Stimulated activated CD4-positive, alpha-beta T cell treated with anti-CD3 and anti-CD28 coated beads, Interleukin-1b, Interleukin-23, amount 100 ng/mL, for 1 hour (primary cell): ENCODE results near the gene SRSF1.
A peak's percentile ranks its signal among the peaks of the same experiment; 100 is the strongest.
"Not testable (repeated sequence)": the region's sequence is repeated elsewhere in the genome, so short reads cannot be mapped to it uniquely, and the experiment has no call there.

Experiments
- DNase-seq, 2 donors: peaks; one replicate each; pipeline ENCODE4 v3.0.0-alpha.2; 2020; ENCODE audit warnings: low read depth in 2 of 2

The SRSF1 gene

DNA sequence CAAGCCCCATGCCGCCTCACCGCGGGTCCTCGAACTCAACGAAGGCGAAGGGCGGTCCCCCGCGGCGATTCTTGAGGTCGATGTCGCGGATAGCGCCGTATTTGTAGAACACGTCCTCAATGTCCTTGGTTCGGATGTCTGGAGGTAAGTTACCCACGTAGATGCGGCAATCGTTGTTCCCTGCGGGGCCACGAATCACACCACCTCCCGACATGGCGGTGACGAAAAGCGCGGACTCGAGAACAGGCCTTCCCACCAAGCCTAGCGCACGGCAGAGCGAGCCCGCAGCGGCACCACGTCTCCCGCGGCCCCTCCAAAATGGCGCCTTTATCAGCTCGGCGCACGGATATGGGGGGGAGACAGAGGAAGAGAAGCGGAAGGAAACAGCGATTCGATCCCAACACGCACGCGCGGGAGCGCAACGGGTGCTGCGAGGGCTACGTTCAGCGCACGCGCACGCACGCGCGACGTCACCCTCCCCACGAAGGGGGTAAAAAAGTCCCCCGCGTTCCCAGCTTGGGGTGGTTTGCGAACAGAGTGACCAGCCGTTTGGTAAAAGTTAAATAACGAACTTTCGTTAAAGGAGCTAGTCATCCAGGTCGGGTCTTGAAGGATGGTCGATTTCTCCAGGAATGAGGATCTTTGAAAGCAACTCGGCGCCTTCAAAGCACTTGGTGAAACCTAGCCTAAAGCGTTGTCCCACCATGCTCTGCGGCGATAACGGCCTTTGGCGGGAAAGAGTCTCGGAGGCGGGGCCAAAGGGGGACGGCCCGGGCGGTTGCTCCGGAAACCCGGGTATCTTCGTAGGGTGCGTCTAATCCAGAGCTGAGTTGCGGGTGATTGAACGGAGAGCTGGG lies at the start of gene SRSF1:
Gene SRSF1 (minus strand): TSS at position 323 of the 857 bp plus-strand sequence. CDS start 109 bp downstream, at position 214.
- peak; percentile 93 for DNase-seq

GRCh38 chr17:58056476-58056875 lies 49.4 kb upstream of the SRSF1 start:
- no peak for DNase-seq

DNA sequence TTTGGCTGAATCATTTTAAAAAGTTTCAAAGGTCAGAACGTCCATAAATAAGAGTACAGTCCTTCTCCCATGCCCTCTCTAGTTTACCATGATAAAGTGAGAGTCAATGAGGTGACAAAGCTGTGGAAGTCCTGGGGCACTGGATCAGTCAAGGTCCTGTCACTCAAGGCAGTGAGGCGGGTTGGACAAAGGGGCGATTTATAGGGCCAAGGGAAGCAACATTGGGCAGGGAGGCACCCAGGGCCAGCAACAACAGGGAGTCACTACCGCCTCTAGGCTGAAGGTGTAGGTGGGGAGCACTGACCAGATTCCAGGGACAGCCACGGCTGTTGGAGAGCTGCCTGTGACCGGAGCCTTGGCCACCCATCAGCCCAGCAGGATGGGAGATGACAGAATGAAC lies 47.6 kb upstream of the SRSF1 start:
- no peak for DNase-seq

GRCh38 chr17:58052945-58053715 lies 46.1 kb upstream of the SRSF1 start:
- DNase-seq = no peak

GRCh38 chr17:58052407-58052806 lies 45.4 kb upstream of the SRSF1 start:
- DNase-seq = no peak

- no peak for DNase-seq
Measured at GRCh38 chr17:58051468-58051867, 44.4 kb upstream of the SRSF1 start.

DNA sequence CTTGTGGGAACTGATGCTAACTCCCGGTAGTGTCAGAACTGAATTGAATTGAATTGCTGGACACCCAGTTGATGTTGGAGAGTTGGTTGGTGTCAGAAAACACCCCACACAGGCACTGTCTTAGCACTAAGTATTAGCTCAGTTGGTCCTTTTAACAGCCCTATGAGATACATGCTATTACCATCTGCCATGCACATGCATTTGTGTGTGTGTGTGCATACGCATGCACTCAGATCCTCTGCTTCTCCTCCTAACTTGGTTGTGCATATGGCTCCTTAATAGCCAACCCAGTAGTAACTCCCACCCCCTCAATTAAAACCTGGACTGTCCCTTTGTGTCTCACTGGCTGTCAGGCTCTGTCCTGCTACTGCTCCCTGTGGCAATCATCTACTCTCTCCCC lies 43.9 kb upstream of the SRSF1 start:
- no peak for DNase-seq

DNA sequence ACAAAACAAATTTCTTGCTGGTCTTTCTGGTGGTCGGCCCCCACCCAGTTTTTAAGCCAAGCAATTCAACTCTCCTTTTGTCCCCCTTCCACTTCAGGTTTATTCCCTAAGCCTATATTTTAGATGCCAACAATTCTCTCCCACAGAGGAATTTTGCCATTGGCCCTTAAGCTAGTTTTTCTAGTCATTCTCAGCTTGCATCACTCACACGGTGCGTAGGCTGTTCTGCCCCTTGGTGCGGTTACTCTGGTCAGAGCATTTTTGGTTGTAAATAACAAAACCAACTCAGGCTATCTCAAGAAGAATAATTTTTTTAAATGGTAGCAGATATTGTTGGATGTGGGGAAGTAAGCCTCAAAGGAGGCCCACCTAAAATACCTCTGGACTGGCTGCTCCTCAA lies 42.5 kb upstream of the SRSF1 start:
- DNase-seq = no peak

DNA sequence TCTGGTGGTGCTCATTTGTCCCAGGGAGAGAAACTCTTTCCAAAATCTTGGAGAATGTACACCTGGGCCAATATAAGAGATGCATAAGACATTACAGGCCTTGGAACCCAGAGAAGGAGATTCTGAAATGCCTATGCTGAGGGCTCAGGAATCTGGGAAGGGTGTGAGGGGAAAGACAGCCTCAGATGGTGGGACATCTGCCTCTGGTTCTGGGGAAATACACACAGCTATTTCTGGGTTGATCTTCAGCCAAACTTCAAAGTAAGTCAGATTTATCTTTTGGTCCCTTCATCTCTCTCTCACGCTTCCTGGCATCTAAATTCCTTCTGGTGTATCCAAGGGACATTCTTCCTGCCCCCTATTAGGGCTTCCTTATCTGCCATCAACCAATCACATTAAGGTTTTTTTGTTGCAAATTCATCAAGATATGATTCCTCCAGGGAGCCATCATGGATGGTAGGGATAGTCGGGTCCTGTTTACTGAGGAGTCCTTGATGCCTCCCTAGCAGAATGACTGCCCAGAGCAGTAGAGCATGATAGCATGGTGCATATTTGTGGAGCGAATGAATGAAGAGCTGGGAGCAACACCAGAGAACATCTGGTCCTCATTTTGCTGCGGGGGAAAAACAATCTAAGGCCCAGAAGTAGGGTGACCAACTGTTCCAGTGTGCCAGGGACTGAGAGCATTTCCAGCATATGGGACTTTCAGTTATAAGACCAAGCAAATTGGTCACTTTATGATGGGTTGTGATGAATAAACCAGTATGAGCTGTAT lies 40.5 kb upstream of the SRSF1 start:
- no peak for DNase-seq

DNA sequence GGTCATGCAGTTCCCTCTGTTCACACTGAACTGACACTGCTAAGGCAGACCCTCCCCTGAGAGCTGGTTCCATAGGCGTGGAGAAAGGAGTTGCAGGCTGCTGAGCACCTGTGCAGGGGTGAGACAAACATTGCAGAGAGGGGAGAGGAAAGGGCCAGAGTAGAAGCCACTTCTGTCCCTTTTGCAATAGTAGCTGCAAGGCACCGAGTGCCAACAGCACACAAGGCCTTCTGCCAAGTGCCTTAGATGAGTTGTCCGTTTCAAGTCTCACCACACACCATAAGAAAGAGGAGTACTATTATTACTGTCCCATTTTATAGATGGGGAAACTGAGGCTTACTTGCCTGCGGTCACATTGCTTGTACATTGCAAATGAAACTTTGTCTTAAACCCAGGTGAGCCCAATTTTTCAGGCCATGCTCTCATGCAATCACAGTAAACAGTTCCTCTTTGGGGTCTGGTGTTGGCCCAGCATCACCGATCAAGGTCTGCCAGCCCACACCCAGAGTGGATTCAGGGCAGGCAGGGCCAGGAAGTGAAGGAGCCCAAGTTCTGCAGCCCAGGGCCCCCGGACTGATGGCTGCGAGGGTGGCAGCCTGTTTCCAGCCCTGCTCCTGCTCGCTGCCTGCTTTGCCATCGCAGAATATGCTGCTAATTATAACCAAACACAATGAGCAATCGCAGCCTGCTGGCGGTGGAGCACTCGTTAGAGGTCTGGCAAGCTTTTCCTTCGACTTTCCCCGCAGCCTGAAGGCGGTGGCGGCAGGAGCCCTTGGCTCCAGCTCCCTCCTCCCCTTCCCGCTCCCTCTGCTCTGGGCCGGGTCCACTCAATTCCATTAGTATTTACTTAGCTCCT lies 39.4 kb upstream of the SRSF1 start:
- DNase-seq = no peak

GRCh38 chr17:58044256-58044655 lies 37.2 kb upstream of the SRSF1 start:
- DNase-seq = not testable (repeated sequence)

- DNase-seq = no peak
Measured at GRCh38 chr17:58043221-58044181, 36.5 kb upstream of the SRSF1 start.

DNA sequence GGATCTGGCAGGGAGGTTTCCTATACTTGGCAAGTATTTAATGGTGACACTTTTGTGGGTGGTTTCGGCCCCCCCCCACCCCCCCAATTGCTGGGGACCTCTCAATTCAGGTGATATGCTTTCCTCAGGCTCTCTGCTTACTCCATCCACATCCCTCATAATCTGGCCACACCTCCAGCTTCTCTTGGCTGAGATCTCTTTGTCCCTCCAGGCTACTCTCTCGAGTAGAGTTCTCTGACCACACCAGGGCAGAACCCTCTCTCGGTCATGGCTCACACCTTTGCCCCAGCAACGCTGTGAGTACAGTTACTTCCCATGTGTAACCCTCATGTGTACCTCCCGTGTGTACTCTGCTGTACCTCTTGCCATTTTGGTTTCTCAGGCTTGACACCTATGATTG lies 34.1 kb upstream of the SRSF1 start:
- DNase-seq = no peak

DNA sequence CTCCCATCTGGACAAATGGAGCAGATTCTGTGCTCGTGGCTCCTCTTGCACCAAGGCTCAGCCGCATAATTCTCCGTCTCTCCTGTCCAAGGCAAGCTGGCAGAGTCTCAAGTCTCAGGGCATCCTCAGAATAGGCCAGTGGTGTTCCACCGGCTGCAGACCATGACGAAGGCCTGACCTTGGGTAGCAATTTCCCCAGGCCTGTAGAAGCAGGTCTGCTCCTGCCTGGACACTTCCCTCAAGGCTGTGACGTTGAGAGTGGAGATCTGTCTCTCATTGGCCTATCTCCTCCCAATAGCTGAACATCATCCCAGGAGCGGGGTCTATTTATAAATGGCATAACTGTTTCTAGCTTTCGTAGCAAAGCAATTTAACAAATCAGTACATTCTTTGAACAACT lies 33.3 kb upstream of the SRSF1 start:
- no peak for DNase-seq

- no peak for DNase-seq
Measured at GRCh38 chr17:58039975-58040374, 32.9 kb upstream of the SRSF1 start.

- no peak for DNase-seq
Measured at GRCh38 chr17:58032691-58033415, 25.8 kb upstream of the SRSF1 start.

GRCh38 chr17:58028578-58028977 lies 21.5 kb upstream of the SRSF1 start:
- no peak for DNase-seq

DNA sequence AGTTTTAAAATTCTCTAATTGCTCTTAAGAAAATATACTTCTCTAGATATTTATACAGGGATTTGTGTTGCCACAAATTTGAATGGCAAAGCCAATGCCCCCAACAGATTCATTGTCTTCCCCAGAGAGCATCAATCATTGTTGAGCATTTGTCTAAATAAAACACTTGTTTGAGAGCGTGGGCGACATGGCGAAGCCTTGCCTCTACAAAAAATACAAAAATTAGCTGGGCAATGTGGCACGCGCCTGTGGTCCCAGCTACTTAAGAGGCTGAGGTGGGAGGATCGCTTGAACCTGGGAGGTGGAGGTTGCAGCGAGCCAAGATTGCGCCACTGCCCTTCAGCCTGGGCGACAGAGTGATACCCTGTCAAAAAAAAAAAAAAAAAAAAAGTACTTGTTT lies 13.4 kb upstream of the SRSF1 start:
- DNase-seq = no peak

DNA sequence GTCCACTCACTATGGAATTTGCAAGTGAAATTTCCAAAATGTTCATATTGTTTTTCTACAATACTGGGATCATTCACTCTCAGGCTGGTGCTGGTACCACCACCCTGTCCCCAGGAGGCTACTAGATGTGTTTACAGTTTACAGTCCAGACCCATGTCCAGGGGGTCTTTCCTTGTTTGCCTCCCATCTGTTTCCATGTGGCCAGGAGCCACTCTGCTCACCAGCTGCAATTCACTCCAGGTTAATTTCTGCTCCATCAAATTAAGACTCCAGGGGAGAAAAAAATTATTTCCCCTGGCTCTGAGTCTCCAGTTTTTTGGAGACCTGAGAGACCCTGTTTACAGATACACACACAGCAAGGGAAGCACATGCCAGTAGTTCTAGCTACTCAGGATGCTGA lies 12.5 kb upstream of the SRSF1 start:
- DNase-seq = no peak
